ENCODE results near the gene SHB.

- TF ChIP-seq CTCF (optimal IDR thresholded peaks at IDR 0.05 in 1 of 3, IDR thresholded peaks at IDR 0.05 in 1 of 3, conservative IDR thresholded peaks at IDR 0.05 in 1 of 3; ENCODE audit: extremely low read depth in 1 of 3, insufficient read depth in 2 of 3, low read length in 3 of 3) (no peak), EZH2 (IDR thresholded peaks at IDR 0.05; ENCODE audit: low read length) (no peak)
These were observed 85.5 kb downstream of the SHB start for GRCh38 chr9:37983381-37984067.
